ENCODE results near the gene MED9. TPM values are rescaled to one million over a fixed set of nuclear protein-coding genes. Genes with fewer than 3 reads are reported as not detected.
A peak's percentile ranks its signal among the peaks of the same experiment; 100 is the strongest.

Gene MED9
- total and polyA plus RNA-seq, 9 of the 15 experiments (the other 6 are each of a cell fraction or from before 2014, with no cell fraction given) = 2.2 to 15.8 (median 12.7) TPM

- TF ChIP-seq CHCHD3 (CRISPR knock-in tag; IDR thresholded peaks at IDR 0.05) (no peak), EP400 (IDR thresholded peaks at IDR 0.05) (peak; percentile 85), NCOA2 (IDR thresholded peaks at IDR 0.05; ENCODE audit: partially characterized antibody in 2 of 2) (no peak), NR2C1 (IDR thresholded peaks at IDR 0.05) (peak; percentile 66; the same call in 1 of the 2 replicates), NR2C1 (tag; IDR thresholded peaks at IDR 0.05) (peak; percentile 72), ZNF12 (CRISPR knock-in tag; IDR thresholded peaks at IDR 0.05) (no peak; the same call in 1 of the 2 replicates), CBX2 (IDR thresholded peaks at IDR 0.05; ENCODE audit: insufficient read depth, low read length, poor library complexity, severe bottlenecking) (no peak), EP300 (IDR thresholded peaks at IDR 0.05; ENCODE audit: low read length) (no peak), CBFB (CRISPR knock-in tag; IDR thresholded peaks at IDR 0.05) (0 out of 2 replicates have a peak, but pooled peaks have one; percentile 37), ZNF778 (CRISPR knock-in tag; IDR thresholded peaks at IDR 0.05) (no peak), MTA1 (IDR thresholded peaks at IDR 0.05; ENCODE audit: borderline replicate concordance) (peak; percentile 98), SMARCE1 (IDR thresholded peaks at IDR 0.05) (no peak), PCBP1 (IDR thresholded peaks at IDR 0.05; ENCODE audit: low read depth, low read length, poor library complexity, severe bottlenecking) (no peak), ZSCAN29 (IDR thresholded peaks at IDR 0.05) (no peak), EWSR1 (IDR thresholded peaks at IDR 0.05; ENCODE audit: borderline replicate concordance, low read depth, partially characterized antibody) (no peak), RBFOX2 (IDR thresholded peaks at IDR 0.05; ENCODE audit: low read depth, low read length) (peak; percentile 86), NRF1 (conservative IDR thresholded peaks at IDR 0.05 in 1 of 2, IDR thresholded peaks at IDR 0.05 in 1 of 2) (peak; percentile 88 to 90), PHF8 (IDR thresholded peaks at IDR 0.05; ENCODE audit: borderline replicate concordance, low read length) (peak; percentile 92; the same call in 1 of the 2 replicates), POLR2A (conservative IDR thresholded peaks at IDR 0.05) (peak; percentile 84), TBP (optimal IDR thresholded peaks at IDR 0.05; ENCODE audit: low read depth, low read length) (peak; percentile 48), NR2C2 (CRISPR knock-in tag; IDR thresholded peaks at IDR 0.05) (peak; percentile 87), NR2C2 (tag; IDR thresholded peaks at IDR 0.05) (peak; percentile 92)
Measured at GRCh38 chr17:17476865-17477467, at the start of gene MED9 (continued).

All from K562 (cell line).